Midbrain (tissue), 1 donor: ENCODE measurements around the gene COLQ.

Experiments
- DNase-seq: peaks from one replicate; lab custom pipeline; 2025; lab: John Stamatoyannopoulos, UW

The COLQ gene

GRCh38 chr3:15454965-15455364 lies 66.5 kb downstream of the COLQ start:
- DNase-seq: no peak

- no peak for DNase-seq
These were observed 67.4 kb downstream of the COLQ start for GRCh38 chr3:15453991-15454625.

- DNase-seq: no peak
These were observed 68.0 kb downstream of the COLQ start for GRCh38 chr3:15453501-15453900.

GRCh38 chr3:15452961-15453360 lies 68.5 kb downstream of the COLQ start:
- DNase-seq: no peak

- no peak for DNase-seq
These were observed 69.3 kb downstream of the COLQ start for GRCh38 chr3:15452156-15452555.

GRCh38 chr3:15451216-15452113 lies 70.0 kb downstream of the COLQ start:
- no peak for DNase-seq

- DNase-seq: no peak
These were observed 70.9 kb downstream of the COLQ start for GRCh38 chr3:15450438-15451215.

- DNase-seq: no peak
These were observed 71.8 kb downstream of the COLQ start for GRCh38 chr3:15449489-15450224.

GRCh38 chr3:15443826-15444524 lies 77.5 kb downstream of the COLQ start:
- DNase-seq: no peak

GRCh38 chr3:15440891-15441290 lies 80.6 kb downstream of the COLQ start:
- DNase-seq: no peak

GRCh38 chr3:15439476-15439875 lies 82.0 kb downstream of the COLQ start:
- no peak for DNase-seq

GRCh38 chr3:15438983-15439382 lies 82.5 kb downstream of the COLQ start:
- no peak for DNase-seq

- no peak for DNase-seq
These were observed 85.3 kb downstream of the COLQ start for GRCh38 chr3:15436246-15436645.

GRCh38 chr3:15434756-15435155 lies 86.8 kb downstream of the COLQ start:
- DNase-seq: no peak

- no peak for DNase-seq
These were observed 88.0 kb downstream of the COLQ start for GRCh38 chr3:15433531-15433930.

GRCh38 chr3:15431256-15431837 lies 90.2 kb downstream of the COLQ start:
- no peak for DNase-seq

- DNase-seq: no peak
These were observed 90.9 kb downstream of the COLQ start for GRCh38 chr3:15430624-15431023.

- no peak for DNase-seq
These were observed 92.4 kb downstream of the COLQ start for GRCh38 chr3:15429080-15429479.

GRCh38 chr3:15428539-15428938 lies 93.0 kb downstream of the COLQ start:
- DNase-seq: no peak

- no peak for DNase-seq
These were observed 93.5 kb downstream of the COLQ start for GRCh38 chr3:15427981-15428380.
